GM12878 (cell line): ENCODE data around the gene PTPN18. TPM values are rescaled to one million over a fixed set of nuclear protein-coding genes. Genes with fewer than 3 reads are reported as not detected.

Experiments
- ATAC-seq: fragments of 200-7000 bp; cut with Tn5 transposase; 3 replicates; pipeline ENCODE4 v1.9.1; 2020; ENCODE audit warnings: mild to moderate bottlenecking, moderate library complexity
- Bru-seq: library from RNA; stranded (reverse); fragments of 400-500 nt; gene quantifications from one replicate; lab custom pipeline; 2021; lab: Mats Ljungman, UMichigan
- BruChase-seq, 2 experiments: library from RNA; stranded (reverse); fragments of 400-500 nt; gene quantifications; one replicate each; lab custom pipeline; 2021; lab: Mats Ljungman, UMichigan
- BruUV-seq: library from RNA; stranded (reverse); fragments of 400-500 nt; replicated peaks from 2 replicates; lab custom pipeline; 2021; lab: Mats Ljungman, UMichigan
- CTCF ChIA-PET: fragments of 300-600 bp; sonication (Branson Sonifier 250); formaldehyde crosslinking; extraction: SDS; loops from one replicate; lab custom pipeline; 2021; ENCODE audit warnings: inconsistent platforms; lab: Yijun Ruan, JAX
- POLR2A ChIA-PET: fragments of 350-600 bp; formaldehyde crosslinking; extraction: SDS; loops from one replicate; lab custom pipeline; 2021; ENCODE audit warnings: inconsistent platforms; lab: Charles Lee
- RAD21 ChIA-PET: fragments of 300-600 bp; sonication (Branson Sonifier 250); formaldehyde crosslinking; loops from one replicate; lab custom pipeline; 2023; ENCODE audit warnings: antibody characterized with exemption; ENCODE audit not compliant: unreplicated experiment; lab: Charles Lee
- SMC1A ChIA-PET: fragments of 300-600 bp; sonication (Branson Sonifier 250); formaldehyde crosslinking; loops from one replicate; lab custom pipeline; 2023; ENCODE audit not compliant: unreplicated experiment, uncharacterized antibody; lab: Charles Lee
- DNase-seq: peaks from one replicate; pipeline ENCODE4 v3.0.0-alpha.2; 2011; ENCODE audit warnings: low read depth, low spot score
- FAIRE-seq: peaks from 3 replicates; lab custom pipeline; 2011; peaks lifted over from hg19 to GRCh38; lab: Jason Lieb, UNC
- H2AFZ ChIP-seq: 2 replicates; pipeline ENCODE4 v1.6.0; 2011; ENCODE audit warnings: low read depth, low read length, control low read depth; ENCODE audit not compliant: control insufficient read depth
- H3K27ac ChIP-seq: 2 replicates; pipeline ENCODE4 v1.5.1; 2011; ENCODE audit warnings: control low read depth; ENCODE audit not compliant: control insufficient read depth, insufficient read depth
- H3K27me3 ChIP-seq, 2 experiments: replicated peaks in 1 of 2; 2 replicates each; pipeline versions ENCODE4 v1.6.0 to v1.6.1; 2011; ENCODE audit warnings: low read length in 1 of 2; ENCODE audit not compliant: control insufficient read depth in 2 of 2, insufficient read depth in 2 of 2
- H3K36me3 ChIP-seq, 2 experiments: 2 replicates each; pipeline ENCODE4 v1.5.1; 2011; ENCODE audit warnings: low read length in 1 of 2; ENCODE audit not compliant: control insufficient read depth in 2 of 2, insufficient read depth in 2 of 2
- H3K4me1 ChIP-seq: 2 replicates; pipeline ENCODE4 v1.6.1; 2011; ENCODE audit warnings: mild to moderate bottlenecking, low read length, moderate library complexity, mixed read lengths; ENCODE audit not compliant: control insufficient read depth, insufficient read depth
- H3K4me2 ChIP-seq: 2 replicates; pipeline ENCODE4 v1.6.0; 2011; ENCODE audit warnings: control low read depth; ENCODE audit not compliant: control insufficient read depth, insufficient read depth
- H3K4me3 ChIP-seq: fragments of 200-600 bp; sonication (generic); 2 replicates; pipeline ENCODE4 v1.5.1; 2016
- H3K79me2 ChIP-seq: 2 replicates; pipeline ENCODE4 v1.6.0; 2011; ENCODE audit warnings: low read length; ENCODE audit not compliant: control insufficient read depth, insufficient read depth
- H3K9ac ChIP-seq: 2 replicates; pipeline ENCODE4 v1.8.0; 2011; ENCODE audit warnings: low read length, control low read depth, mixed read lengths; ENCODE audit not compliant: control insufficient read depth, insufficient read depth
- H3K9me3 ChIP-seq: replicated peaks from 3 replicates; pipeline ENCODE4 v1.5.1; 2011; ENCODE audit warnings: mild to moderate bottlenecking, low read length; ENCODE audit not compliant: control insufficient read depth, insufficient read depth
- H4K20me1 ChIP-seq: 2 replicates; pipeline ENCODE4 v1.6.0; 2011; ENCODE audit not compliant: control insufficient read depth, insufficient read depth
- GATAD2B ChIP-seq: fragments of 450-650 bp; conservative IDR thresholded peaks from 2 replicates; pipeline ENCODE4 v1.6.1; 2017; ENCODE audit warnings: low read depth, mild to moderate bottlenecking, moderate library complexity
- IKZF1 ChIP-seq: fragments of 450-650 bp; conservative IDR thresholded peaks from 2 replicates; pipeline ENCODE4 v1.6.1; 2017; ENCODE audit warnings: antibody characterized with exemption, mild to moderate bottlenecking
- JUNB ChIP-seq: IDR thresholded peaks from 2 replicates; pipeline ENCODE4 v1.6.1; 2016; ENCODE audit warnings: antibody characterized with exemption, mild to moderate bottlenecking
- MXI1 ChIP-seq: fragments of 150-350 bp; IDR thresholded peaks from 2 replicates; pipeline ENCODE4 v1.6.1; 2011; ENCODE audit warnings: low read depth, mild to moderate bottlenecking, inconsistent platforms, low read length, improper control_type of control experiment
- NR2F1 ChIP-seq: fragments of 450-650 bp; conservative IDR thresholded peaks from 2 replicates; pipeline ENCODE4 v1.6.1; 2017; ENCODE audit warnings: mild to moderate bottlenecking
- YY1 ChIP-seq: IDR thresholded peaks from 2 replicates; pipeline ENCODE4 v1.6.1; 2011; ENCODE audit warnings: low read depth, mild to moderate bottlenecking, low read length
- WGBS: methylation state at CpG from one replicate; pipeline ENCODE4 v1.1.6; 2016; ENCODE audit warnings: low lambda C conversion rate; ENCODE audit not compliant: insufficient replicate concordance, insufficient coverage; ENCODE audit errors: missing lambda C conversion rate; 5-methylcytosine and 5-hydroxymethylcytosine counted together
- in situ Hi-C: fragments of 300-500 bp; cut with MboI; formaldehyde crosslinking; loops from 9 replicates; pipeline ENCODE4 v1.14.3; 2018; ENCODE audit warnings: mixed read lengths
- intact Hi-C: fragments of 100-400 bp; cut with micrococcal nuclease; formaldehyde crosslinking; loops from one replicate; pipeline ENCODE4 v1.14.2; 2022; ENCODE audit not compliant: unreplicated experiment
- long read RNA-seq, 2 experiments: library from polyadenylated mRNA; unstranded; transcript quantifications; one replicate each; pipeline ENCODE4 v2.0.0, GENCODE V29; 2019 to 2020
- polyA minus RNA-seq, 3 experiments: library from RNA; depleted of rRNA, polyadenylated mRNA; stranded (reverse); fragments of >200 nt; gene quantifications; 2 replicates each; pipeline ENCODE4 v1.2.3, GENCODE V29; 2011
- polyA plus RNA-seq, 11 experiments: library from polyadenylated mRNA; depleted of rRNA in 4 of 11; unstranded in 6 of 11; stranded (reverse) in 5 of 11; fragments of >200 nt; fragmentation: Nextera tagmentation in 4 of 11; fragmentation: Illumina TruSeq in 1 of 11; extraction: Ambion mirVana in 4 of 11; extraction: Trizol in 1 of 11; gene quantifications; 1 replicate in 1 of 11; 2 replicates in 10 of 11; pipeline versions ENCODE4 v1.2.1 to v1.2.3, GENCODE V29; 2011 to 2016; ENCODE audit warnings: inconsistent platforms in 2 of 11, missing spikeins in 2 of 11, low read depth in 1 of 11
- total RNA-seq, 4 experiments: library from RNA; depleted of rRNA in 3 of 4; stranded (reverse); fragments of >200 nt in 3 of 4; fragmentation: Illumina TruSeq in 1 of 4; extraction: Trizol in 1 of 4; gene quantifications; 2 replicates each; pipeline versions ENCODE4 v1.2.1 to v1.2.3, GENCODE V29; 2013 to 2021
- TF ChIP-seq, protein P1 (sequence below): fragments of 450-650 bp; IDR thresholded peaks from 2 replicates; pipeline ENCODE4 v1.6.1; 2017; ENCODE audit warnings: mild to moderate bottlenecking, moderate library complexity
- TF ChIP-seq, protein P2 (sequence below): fragments of 450-650 bp; IDR thresholded peaks from 2 replicates; pipeline ENCODE4 v1.6.1; 2014; ENCODE audit warnings: mild to moderate bottlenecking
- TF ChIP-seq, protein P3 (sequence below): fragments of 450-650 bp; IDR thresholded peaks from 2 replicates; pipeline ENCODE4 v1.6.1; 2016; ENCODE audit warnings: mild to moderate bottlenecking

The PTPN18 gene, protein sequence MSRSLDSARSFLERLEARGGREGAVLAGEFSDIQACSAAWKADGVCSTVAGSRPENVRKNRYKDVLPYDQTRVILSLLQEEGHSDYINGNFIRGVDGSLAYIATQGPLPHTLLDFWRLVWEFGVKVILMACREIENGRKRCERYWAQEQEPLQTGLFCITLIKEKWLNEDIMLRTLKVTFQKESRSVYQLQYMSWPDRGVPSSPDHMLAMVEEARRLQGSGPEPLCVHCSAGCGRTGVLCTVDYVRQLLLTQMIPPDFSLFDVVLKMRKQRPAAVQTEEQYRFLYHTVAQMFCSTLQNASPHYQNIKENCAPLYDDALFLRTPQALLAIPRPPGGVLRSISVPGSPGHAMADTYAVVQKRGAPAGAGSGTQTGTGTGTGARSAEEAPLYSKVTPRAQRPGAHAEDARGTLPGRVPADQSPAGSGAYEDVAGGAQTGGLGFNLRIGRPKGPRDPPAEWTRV
- total RNA-seq (2013; cell fraction: nucleolus; rRNA removed), result 33.3 and 40.8 TPM in 2 replicates
- total RNA-seq (2014; rRNA removed) (31.4 and 36.9 TPM in 2 replicates), total RNA-seq (2014; rRNA removed; fragmentation: Illumina TruSeq; extraction: Trizol) (38.5 and 39.8 TPM in 2 replicates), total RNA-seq (2021) (41.9 and 43.1 TPM in 2 replicates), polyA plus RNA-seq (2011; rRNA removed) (29.3 and 47.0 TPM in 2 replicates), polyA plus RNA-seq (2014; fragmentation: Illumina TruSeq; extraction: Trizol) (89.9 and 99.8 TPM in 2 replicates), polyA plus RNA-seq (2014; fragmentation: Nextera tagmentation; extraction: Ambion mirVana) (10 to 100 TPM; 14.8 to 17.5 TPM), polyA plus RNA-seq (2014; rRNA removed) (58.4 and 58.8 TPM in 2 replicates), polyA plus RNA-seq (2016; fragmentation: Nextera tagmentation; extraction: Ambion mirVana) (10 to 100 TPM; 43.7 to 45.6 TPM), polyA minus RNA-seq (2011; rRNA and poly(A)+ RNA removed) (22.4 and 27.1 TPM in 2 replicates), Bru-seq, nascent RNA (percentile 58 among the genes with signal in this experiment), BruChase-seq, experiment 1, labeled RNA remaining after a 6-hour chase (percentile 63 among the genes with signal in this experiment), BruChase-seq, experiment 2, labeled RNA remaining after a 2-hour chase (percentile 60 among the genes with signal in this experiment)
- 26.0 TPM for polyA plus RNA-seq (2011; ENCODE audit: low read depth)
- polyA plus RNA-seq (2011; cell fraction: cytosol; rRNA removed), result 50.1 and 55.8 TPM in 2 replicates
- 44.1 and 45.8 TPM in 2 replicates for polyA plus RNA-seq (2011; cell fraction: nucleus; rRNA removed)
- 37.9 and 44.0 TPM in 2 replicates for polyA plus RNA-seq (2012)
- polyA minus RNA-seq (2011; cell fraction: cytosol; rRNA and poly(A)+ RNA removed), result 13.2 and 13.4 TPM in 2 replicates
- polyA minus RNA-seq (2011; cell fraction: nucleus; rRNA and poly(A)+ RNA removed), result 17.3 and 30.1 TPM in 2 replicates
- long read RNA-seq, experiment 1, partial matches to known transcripts, result 0 of 7 reads
- long read RNA-seq, experiment 1, other reads (novel, unspliced or antisense), result 5 of 7 reads
- long read RNA-seq, experiment 2, partial matches to known transcripts, result 1 of 11 reads
- long read RNA-seq, experiment 2, other reads (novel, unspliced or antisense), result 10 of 11 reads

DNA sequence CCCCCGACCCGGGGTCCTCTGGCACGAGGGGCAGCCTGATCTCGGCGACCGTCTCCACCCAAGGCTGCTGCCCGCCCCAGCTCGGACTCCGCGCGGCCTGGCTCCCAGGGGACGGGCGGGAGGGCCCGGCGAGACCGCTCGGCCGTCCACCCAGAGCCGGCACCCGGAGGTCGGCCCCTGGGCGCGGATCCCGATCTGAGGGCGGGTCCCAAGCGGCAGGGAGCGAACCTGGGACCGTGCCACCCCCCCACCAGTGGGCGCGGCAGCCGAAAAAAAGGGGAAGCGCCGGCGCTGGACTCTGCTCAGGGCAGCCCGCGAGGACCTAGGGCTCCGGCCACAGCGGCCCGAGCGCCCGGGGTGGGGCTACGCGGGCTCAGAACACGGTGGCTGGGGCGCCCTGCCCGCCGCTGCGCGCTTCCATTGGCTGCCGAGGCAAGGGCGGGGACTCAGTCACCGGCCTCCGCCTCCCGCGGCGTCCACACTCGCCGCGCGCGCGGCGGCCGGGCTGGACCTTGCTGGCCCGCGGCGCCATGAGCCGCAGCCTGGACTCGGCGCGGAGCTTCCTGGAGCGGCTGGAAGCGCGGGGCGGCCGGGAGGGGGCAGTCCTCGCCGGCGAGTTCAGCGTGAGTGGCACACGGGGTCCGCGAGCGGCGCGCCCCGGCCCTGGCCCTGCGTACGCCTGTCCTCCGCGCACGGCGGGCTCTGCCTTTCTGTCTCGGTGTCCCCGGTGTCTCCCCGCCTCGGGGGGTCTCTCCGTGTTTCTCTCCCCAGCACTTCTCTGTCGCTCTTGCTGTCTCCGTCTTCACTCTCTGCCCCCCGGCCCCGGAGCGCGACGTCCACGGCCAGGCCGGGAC, at the start of gene PTPN18:
Gene PTPN18 (plus strand): TSS at position 479 of the 854 bp plus-strand sequence. CDS start 52 bp downstream, at position 531.
- no peaks in the 10 kb centered on the region for H3K27me3 ChIP-seq
- POLR2A ChIA-PET, result interaction anchor here (0.6 to 1.1 kb wide), 3 partner anchors 12 to 28 kb away, joined by 3 read pairs; no protein-coding TSS in a partner anchor
- TF ChIP-seq IKZF1 (peak; percentile 56; the same call in 1 of the 2 replicates), NR2F1 (peak; percentile 49), GATAD2B (peak; percentile 64), MXI1 (0 out of 2 replicates have a peak, but pooled peaks have one; percentile 41), YY1 (peak; percentile 73), JUNB (no peak)
- TF ChIP-seq, protein P1, sequence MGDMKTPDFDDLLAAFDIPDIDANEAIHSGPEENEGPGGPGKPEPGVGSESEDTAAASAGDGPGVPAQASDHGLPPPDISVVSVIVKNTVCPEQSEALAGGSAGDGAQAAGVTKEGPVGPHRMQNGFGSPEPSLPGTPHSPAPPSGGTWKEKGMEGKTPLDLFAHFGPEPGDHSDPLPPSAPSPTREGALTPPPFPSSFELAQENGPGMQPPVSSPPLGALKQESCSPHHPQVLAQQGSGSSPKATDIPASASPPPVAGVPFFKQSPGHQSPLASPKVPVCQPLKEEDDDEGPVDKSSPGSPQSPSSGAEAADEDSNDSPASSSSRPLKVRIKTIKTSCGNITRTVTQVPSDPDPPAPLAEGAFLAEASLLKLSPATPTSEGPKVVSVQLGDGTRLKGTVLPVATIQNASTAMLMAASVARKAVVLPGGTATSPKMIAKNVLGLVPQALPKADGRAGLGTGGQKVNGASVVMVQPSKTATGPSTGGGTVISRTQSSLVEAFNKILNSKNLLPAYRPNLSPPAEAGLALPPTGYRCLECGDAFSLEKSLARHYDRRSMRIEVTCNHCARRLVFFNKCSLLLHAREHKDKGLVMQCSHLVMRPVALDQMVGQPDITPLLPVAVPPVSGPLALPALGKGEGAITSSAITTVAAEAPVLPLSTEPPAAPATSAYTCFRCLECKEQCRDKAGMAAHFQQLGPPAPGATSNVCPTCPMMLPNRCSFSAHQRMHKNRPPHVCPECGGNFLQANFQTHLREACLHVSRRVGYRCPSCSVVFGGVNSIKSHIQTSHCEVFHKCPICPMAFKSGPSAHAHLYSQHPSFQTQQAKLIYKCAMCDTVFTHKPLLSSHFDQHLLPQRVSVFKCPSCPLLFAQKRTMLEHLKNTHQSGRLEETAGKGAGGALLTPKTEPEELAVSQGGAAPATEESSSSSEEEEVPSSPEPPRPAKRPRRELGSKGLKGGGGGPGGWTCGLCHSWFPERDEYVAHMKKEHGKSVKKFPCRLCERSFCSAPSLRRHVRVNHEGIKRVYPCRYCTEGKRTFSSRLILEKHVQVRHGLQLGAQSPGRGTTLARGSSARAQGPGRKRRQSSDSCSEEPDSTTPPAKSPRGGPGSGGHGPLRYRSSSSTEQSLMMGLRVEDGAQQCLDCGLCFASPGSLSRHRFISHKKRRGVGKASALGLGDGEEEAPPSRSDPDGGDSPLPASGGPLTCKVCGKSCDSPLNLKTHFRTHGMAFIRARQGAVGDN, result 0 out of 2 replicates have a peak, but pooled peaks have one; percentile 50
- TF ChIP-seq, protein P2, sequence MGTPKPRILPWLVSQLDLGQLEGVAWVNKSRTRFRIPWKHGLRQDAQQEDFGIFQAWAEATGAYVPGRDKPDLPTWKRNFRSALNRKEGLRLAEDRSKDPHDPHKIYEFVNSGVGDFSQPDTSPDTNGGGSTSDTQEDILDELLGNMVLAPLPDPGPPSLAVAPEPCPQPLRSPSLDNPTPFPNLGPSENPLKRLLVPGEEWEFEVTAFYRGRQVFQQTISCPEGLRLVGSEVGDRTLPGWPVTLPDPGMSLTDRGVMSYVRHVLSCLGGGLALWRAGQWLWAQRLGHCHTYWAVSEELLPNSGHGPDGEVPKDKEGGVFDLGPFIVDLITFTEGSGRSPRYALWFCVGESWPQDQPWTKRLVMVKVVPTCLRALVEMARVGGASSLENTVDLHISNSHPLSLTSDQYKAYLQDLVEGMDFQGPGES, result no peak
- TF ChIP-seq, protein P3, sequence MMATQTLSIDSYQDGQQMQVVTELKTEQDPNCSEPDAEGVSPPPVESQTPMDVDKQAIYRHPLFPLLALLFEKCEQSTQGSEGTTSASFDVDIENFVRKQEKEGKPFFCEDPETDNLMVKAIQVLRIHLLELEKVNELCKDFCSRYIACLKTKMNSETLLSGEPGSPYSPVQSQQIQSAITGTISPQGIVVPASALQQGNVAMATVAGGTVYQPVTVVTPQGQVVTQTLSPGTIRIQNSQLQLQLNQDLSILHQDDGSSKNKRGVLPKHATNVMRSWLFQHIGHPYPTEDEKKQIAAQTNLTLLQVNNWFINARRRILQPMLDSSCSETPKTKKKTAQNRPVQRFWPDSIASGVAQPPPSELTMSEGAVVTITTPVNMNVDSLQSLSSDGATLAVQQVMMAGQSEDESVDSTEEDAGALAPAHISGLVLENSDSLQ, result peak; percentile 59

More for the DNA sequence above, at the start of gene PTPN18:
- Histone ChIP-seq H2AFZ (peak within 1 kb of the TSS; percentile 85), H3K4me2 (peak within 1 kb of the TSS; percentile 89), H4K20me1 (no peaks in the 10 kb centered on the region), H3K36me3 (no peaks in the 10 kb centered on the region), H3K9me3 (no peaks in the 10 kb centered on the region), H3K4me1 (peaks cover 18% of the 10 kb centered on the region), H3K9ac (peak within 1 kb of the TSS; percentile 54; the same call in 1 of the 2 replicates), H3K27ac (no peak within 1 kb of the TSS), H3K79me2 (no peaks in the 10 kb centered on the region), H3K4me3 (peak within 1 kb of the TSS; percentile 82)
- in situ Hi-C loops (no loop called here), intact Hi-C loops (loop anchor here (2.0 kb wide), 1 partner anchor 15 kb away; no protein-coding TSS in a partner anchor)
- ChIA-PET SMC1A (no interaction called here), CTCF (interaction anchor here (0.8 to 2.3 kb wide), 4 partner anchors 13 to 34 kb away, joined by 4 to 7 read pairs (median 6); partner anchors contain the start of gene IMP4), RAD21 (interaction anchor here (1.0 to 1.8 kb wide), 2 partner anchors 13 to 20 kb away, joined by 3 to 5 read pairs; partner anchors contain the start of gene IMP4)
- FAIRE-seq (no peak), DNase-seq (no peak), ATAC-seq (peak; percentile 97)
- WGBS, result 2% methylated on average over 54 of the region's 107 CpGs
- BruUV-seq, result no TSS peak
